NB4 (cell line): ENCODE data around the gene STAU1.
"Not testable (repeated sequence)": the region's sequence is repeated elsewhere in the genome, so short reads cannot be mapped to it uniquely, and the experiment has no call there.

Experiments used
- DNase-seq: peaks from one replicate; pipeline ENCODE4 v3.0.0; 2010; ENCODE audit warnings: low read depth
- H3K4me3 ChIP-seq: one replicate; pipeline ENCODE4 v1.5.1; 2011; ENCODE audit warnings: mild to moderate bottlenecking, low read depth, low read length, moderate library complexity
- CTCF ChIP-seq: IDR thresholded peaks from one replicate; pipeline ENCODE4 v1.5.1; 2012; ENCODE audit warnings: low read depth, low read length
- MAX ChIP-seq: IDR thresholded peaks from 2 replicates; pipeline ENCODE4 v1.6.1; 2011; ENCODE audit warnings: low read depth, low read length
- MYC ChIP-seq: IDR thresholded peaks from 2 replicates; pipeline ENCODE4 v1.6.1; 2011; ENCODE audit warnings: low read depth, low read length
- POLR2A ChIP-seq: IDR thresholded peaks from 2 replicates; pipeline ENCODE4 v1.6.1; 2011; ENCODE audit warnings: mild to moderate bottlenecking; ENCODE audit not compliant: insufficient read length; ENCODE audit errors: extremely low read depth

Gene STAU1

GRCh38 chr20:49112596-49113274 lies 75.4 kb downstream of the STAU1 start:
- H3K4me3 ChIP-seq, result no peak overlapping the region
- TF ChIP-seq MYC (no peak), POLR2A (no peak)
- DNase-seq, result no peak

- no peak for DNase-seq
- no peak for TF ChIP-seq MAX
- no peak for TF ChIP-seq POLR2A
- no peak for TF ChIP-seq CTCF
- no peak for TF ChIP-seq MYC
- no peak overlapping the region for H3K4me3 ChIP-seq
These were observed 77.1 kb downstream of the STAU1 start for GRCh38 chr20:49110767-49111694.

- DNase-seq, result no peak
- TF ChIP-seq CTCF, result no peak
- no peak for TF ChIP-seq MAX
- no peak for TF ChIP-seq MYC
- H3K4me3 ChIP-seq, result no peak overlapping the region
These were observed 81.8 kb downstream of the STAU1 start for GRCh38 chr20:49106328-49106727.

GRCh38 chr20:49104979-49105547 lies 83.1 kb downstream of the STAU1 start:
- not testable (repeated sequence) for H3K4me3 ChIP-seq

GRCh38 chr20:49104365-49104648 lies 83.8 kb downstream of the STAU1 start:
- TF ChIP-seq POLR2A, result peak; percentile 6
- TF ChIP-seq CTCF, result no peak
- H3K4me3 ChIP-seq, result no peak overlapping the region
- no peak for DNase-seq

More at GRCh38 chr20:49104979-49105547, 83.1 kb downstream of the STAU1 start:
- not testable (repeated sequence) for DNase-seq

- TF ChIP-seq CTCF (no peak), MAX (no peak), POLR2A (no peak), MYC (no peak)
- no peak overlapping the region for H3K4me3 ChIP-seq
- no peak for DNase-seq
These were observed 84.3 kb downstream of the STAU1 start for GRCh38 chr20:49103647-49104364.
